Activated CD4-positive, alpha-beta T cell treated with anti-CD3 and anti-CD28 coated beads for 36 hours (primary cell): ENCODE measurements around the gene MKLN1. TPM values are rescaled to one million over a fixed set of nuclear protein-coding genes. Genes with fewer than 3 reads are reported as not detected.
A peak's percentile ranks its signal among the peaks of the same experiment; 100 is the strongest.

ENCODE experiments used
- ATAC-seq: fragments of 200-7000 bp; cut with Tn5 transposase; one replicate; pipeline ENCODE4 v1.10.0; 2021; ENCODE audit warnings: mild to moderate bottlenecking, moderate library complexity
- CTCF ChIA-PET: fragments of 350-600 bp; sonication (Branson Sonifier 250); formaldehyde crosslinking; loops from one replicate; lab custom pipeline; 2021; ENCODE audit warnings: antibody characterized with exemption; lab: Charles Lee
- POLR2A ChIA-PET: fragments of 350-600 bp; sonication (Branson Sonifier 250); formaldehyde crosslinking; loops from one replicate; lab custom pipeline; 2021; ENCODE audit warnings: antibody characterized with exemption, inconsistent platforms; lab: Charles Lee
- DNase-seq: peaks from one replicate; pipeline ENCODE4 v3.0.0-alpha.2; 2020
- H3K27ac Mint-ChIP-seq: one replicate; pipeline ENCODE4 v1.8.0; 2021; ENCODE audit warnings: mixed read lengths
- H3K27me3 Mint-ChIP-seq: one replicate; pipeline ENCODE4 v1.8.0; 2021; ENCODE audit warnings: mixed read lengths
- H3K36me3 Mint-ChIP-seq: one replicate; pipeline ENCODE4 v1.8.0; 2021; ENCODE audit warnings: low read depth, mixed read lengths
- H3K4me1 Mint-ChIP-seq: one replicate; pipeline ENCODE4 v1.8.0; 2021; ENCODE audit warnings: mixed read lengths
- H3K4me3 Mint-ChIP-seq: one replicate; pipeline ENCODE4 v1.8.0; 2021; ENCODE audit warnings: mild to moderate bottlenecking, moderate library complexity, mixed read lengths
- H3K9me3 Mint-ChIP-seq: one replicate; pipeline ENCODE4 v1.8.0; 2021; ENCODE audit warnings: low read depth, mixed read lengths
- intact Hi-C, 2 experiments: fragments of 100-400 bp; cut with DNase I in 1 of 2; cut with micrococcal nuclease in 1 of 2; formaldehyde crosslinking; loops; one replicate each; pipeline versions ENCODE4 v1.14.2 to v1.15.1; 2022 to 2024; cut with DNase I, micrococcal nuclease
- total RNA-seq, 2 experiments: library from RNA; stranded (reverse); gene quantifications; one replicate each; pipeline ENCODE4 v1.2.3, GENCODE V29; 2021

MKLN1 gene
- total RNA-seq, 2 experiments from 2014 or later: 40.1 to 42.9 TPM

DNA sequence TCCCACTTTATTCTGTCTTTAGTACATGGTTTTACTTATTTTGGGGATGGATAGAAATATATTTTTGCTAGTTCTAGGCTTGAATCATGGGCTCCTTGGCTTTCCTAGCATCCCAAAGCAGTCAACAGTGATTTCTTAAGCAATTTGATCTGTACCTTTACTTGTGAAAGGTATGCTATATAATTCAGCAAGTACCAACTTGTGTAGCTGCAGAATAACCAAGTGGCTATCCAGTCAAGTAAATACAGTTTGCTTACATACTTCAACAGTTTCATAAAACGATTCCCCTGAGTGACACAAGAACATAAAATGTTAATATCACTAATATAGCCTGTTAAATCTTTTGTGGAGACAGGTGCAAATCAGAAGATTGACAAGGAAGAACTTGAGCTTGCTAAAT, 161.5 kb downstream of the MKLN1 start:
- H3K9me3 Mint-ChIP-seq: no peaks in the 10 kb centered on the region
- no peak overlapping the region for H3K4me3 Mint-ChIP-seq
- ATAC-seq: no peak
- no peak for DNase-seq
- ChIA-PET CTCF (interaction anchor here (0.7 to 1.0 kb wide), 2 partner anchors 44 to 253 kb away, joined by 3 read pairs; no protein-coding TSS in a partner anchor), POLR2A (no interaction called here)
- intact Hi-C loops: no loop called here
- no peaks in the 10 kb centered on the region for H3K4me1 Mint-ChIP-seq
- no peaks in the 10 kb centered on the region for H3K27me3 Mint-ChIP-seq
- H3K27ac Mint-ChIP-seq: no peak overlapping the region
- no peaks in the 10 kb centered on the region for H3K36me3 Mint-ChIP-seq

DNA sequence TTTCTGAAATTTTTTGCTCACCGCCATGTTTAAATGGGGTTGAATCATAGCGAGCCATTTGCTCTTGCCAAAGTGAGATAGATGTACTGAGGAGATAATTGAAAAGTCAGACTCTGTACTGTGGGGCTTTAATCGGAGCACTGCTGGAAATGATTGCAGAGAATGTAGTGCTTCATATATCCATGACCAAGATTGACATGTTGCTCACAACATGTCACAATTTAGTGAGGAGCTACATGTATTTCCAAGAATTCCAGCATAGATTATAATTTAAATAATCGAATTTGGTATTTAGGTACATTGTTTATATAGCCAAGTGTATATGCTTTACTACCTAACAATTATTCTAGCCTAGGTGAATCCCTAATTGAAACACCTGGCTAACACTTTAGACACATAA, 162.2 kb downstream of the MKLN1 start:
- Mint-ChIP-seq H3K27ac (no peak overlapping the region), H3K4me3 (no peak overlapping the region), H3K9me3 (no peaks in the 10 kb centered on the region), H3K36me3 (no peaks in the 10 kb centered on the region), H3K27me3 (no peaks in the 10 kb centered on the region), H3K4me1 (no peaks in the 10 kb centered on the region)
- no peak for ATAC-seq
- intact Hi-C loops: no loop called here
- CTCF ChIA-PET: interaction anchor here (0.8 to 1.0 kb wide), 2 partner anchors 11 to 45 kb away, joined by 3 read pairs; no protein-coding TSS in a partner anchor
- POLR2A ChIA-PET: no interaction called here
- no peak for DNase-seq

DNA sequence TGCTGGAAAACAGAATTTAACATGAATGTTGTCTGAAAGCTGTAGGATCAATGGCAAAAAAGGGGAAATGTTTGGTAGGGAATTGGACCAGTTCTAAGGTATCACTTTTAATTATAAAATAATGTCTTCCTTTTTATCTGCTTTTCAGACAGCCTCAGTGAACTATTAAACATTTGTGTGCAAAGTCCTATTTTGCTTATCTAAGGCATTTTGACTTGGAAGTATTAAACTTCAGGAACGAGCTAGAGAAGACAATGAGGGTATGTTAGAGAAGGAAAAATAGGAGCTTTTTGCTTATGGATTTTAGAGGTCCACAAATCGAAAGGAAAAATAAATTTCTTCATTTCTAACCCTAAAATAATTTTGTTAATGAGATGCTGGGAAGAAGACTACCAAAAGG, 165.4 kb downstream of the MKLN1 start:
- ChIA-PET POLR2A (interaction anchor here (0.6 kb wide), 1 partner anchor 750 kb away, joined by 3 read pairs; no protein-coding TSS in a partner anchor), CTCF (interaction anchor here (0.5 to 2.2 kb wide), 9 partner anchors 8 to 54 kb away, joined by 4 to 14 read pairs (median 4); no protein-coding TSS in a partner anchor)
- DNase-seq (no peak), ATAC-seq (no peak)
- no peaks in the 10 kb centered on the region for H3K27me3 Mint-ChIP-seq
- H3K4me3 Mint-ChIP-seq: no peak overlapping the region
- H3K9me3 Mint-ChIP-seq: no peaks in the 10 kb centered on the region
- no peak overlapping the region for H3K27ac Mint-ChIP-seq
- no peaks in the 10 kb centered on the region for H3K4me1 Mint-ChIP-seq
- intact Hi-C loops: no loop called here
- H3K36me3 Mint-ChIP-seq: peaks cover 11% of the 10 kb centered on the region

DNA sequence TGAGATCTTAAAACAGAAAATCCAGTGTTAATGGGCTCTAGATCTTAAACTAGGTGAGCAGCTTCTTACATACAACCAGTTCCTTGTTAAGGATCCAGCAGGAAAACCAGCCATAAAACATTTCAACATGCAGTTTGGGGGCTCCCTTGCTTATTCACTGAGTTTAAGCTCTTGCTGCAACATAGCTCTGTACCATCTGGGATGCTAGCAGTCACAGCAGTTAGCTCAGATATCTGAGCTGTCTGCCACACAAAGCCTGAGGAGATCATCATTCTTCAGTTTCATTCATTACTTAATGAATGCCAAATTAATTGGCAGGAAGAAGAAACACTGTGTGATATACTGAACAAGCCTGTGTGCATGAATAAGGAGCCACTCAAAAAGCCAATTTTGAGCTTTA, 165.9 kb downstream of the MKLN1 start:
- POLR2A ChIA-PET: interaction anchor here (0.6 kb wide), 1 partner anchor 751 kb away, joined by 3 read pairs; no protein-coding TSS in a partner anchor
- Mint-ChIP-seq H3K4me1 (no peaks in the 10 kb centered on the region), H3K36me3 (peaks cover 11% of the 10 kb centered on the region), H3K27ac (no peak overlapping the region), H3K4me3 (no peak overlapping the region), H3K9me3 (no peaks in the 10 kb centered on the region), H3K27me3 (no peaks in the 10 kb centered on the region)
- ATAC-seq: no peak
- intact Hi-C loops: no loop called here
- no peak for DNase-seq
- CTCF ChIA-PET: interaction anchor here (0.5 to 2.2 kb wide), 9 partner anchors 10 to 53 kb away, joined by 4 to 14 read pairs (median 5); no protein-coding TSS in a partner anchor

DNA sequence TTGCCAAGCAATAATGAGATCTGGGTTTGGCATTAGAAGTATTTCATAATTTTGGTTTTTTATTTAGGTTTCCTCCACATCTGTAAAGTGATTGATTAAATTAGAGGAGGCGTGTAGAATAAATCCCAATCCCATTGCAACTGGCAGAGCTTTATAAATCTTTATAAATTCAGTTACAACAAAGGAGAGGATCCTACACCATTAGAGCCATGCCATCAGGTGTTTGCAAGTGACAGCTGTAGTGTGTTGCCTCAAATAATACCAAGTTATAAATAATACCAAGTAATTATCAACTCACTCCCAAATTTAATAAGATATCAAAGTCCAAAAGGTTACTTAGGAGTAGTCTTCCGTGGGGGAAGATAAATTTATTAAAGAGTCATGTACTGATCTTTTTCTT, 166.5 kb downstream of the MKLN1 start:
- Mint-ChIP-seq H3K4me1 (no peaks in the 10 kb centered on the region), H3K27ac (no peak overlapping the region)
- CTCF ChIA-PET: interaction anchor here (1.0 to 2.2 kb wide), 6 partner anchors 13 to 53 kb away, joined by 4 to 14 read pairs (median 6); no protein-coding TSS in a partner anchor

DNA sequence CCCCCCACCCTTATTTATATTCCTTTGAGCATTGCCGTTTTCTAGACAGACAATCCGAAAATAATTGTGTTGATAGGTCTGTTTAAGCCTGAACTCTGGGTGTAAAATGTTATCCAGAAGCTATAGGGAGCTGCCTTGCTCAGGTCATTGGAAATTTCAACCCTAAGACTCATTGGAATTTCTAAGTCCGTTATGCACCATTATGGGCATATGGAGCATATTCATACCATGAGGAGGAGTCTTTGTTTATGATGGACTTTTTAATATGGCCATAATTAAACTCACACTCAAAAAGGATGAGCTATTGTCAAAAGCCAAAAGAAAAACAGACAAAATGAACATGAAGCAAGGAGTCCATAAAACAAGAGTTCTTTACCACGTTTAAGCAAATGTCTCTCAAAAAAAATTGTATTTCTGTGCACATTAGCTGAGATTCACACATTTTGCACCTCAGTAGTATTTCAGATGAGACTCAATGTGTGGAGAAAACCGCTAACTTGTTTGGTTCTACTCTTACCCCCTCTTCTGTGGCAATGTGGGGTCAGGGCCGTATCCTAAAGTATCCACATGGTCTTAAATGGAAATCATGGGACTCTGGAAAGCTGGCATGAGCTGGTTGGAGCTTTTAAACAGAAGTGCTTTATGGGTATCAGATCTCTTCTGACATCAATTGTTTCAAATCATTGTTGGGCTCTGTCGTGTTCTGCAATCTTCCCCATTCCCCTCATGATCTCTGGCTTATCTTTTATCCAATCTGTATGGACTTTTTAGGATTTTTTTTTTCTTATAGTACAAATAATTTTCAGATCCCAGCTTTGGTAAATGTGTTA, 168.2 kb downstream of the MKLN1 start:
- peaks cover 11% of the 10 kb centered on the region for H3K36me3 Mint-ChIP-seq
- no peak overlapping the region for H3K4me3 Mint-ChIP-seq
- CTCF ChIA-PET: interaction anchor here (0.9 to 1.7 kb wide), 3 partner anchors 17 to 345 kb away, joined by 4 to 5 read pairs (median 4); no protein-coding TSS in a partner anchor
- H3K27ac Mint-ChIP-seq: no peak overlapping the region
- POLR2A ChIA-PET: no interaction called here
- ATAC-seq (no peak), DNase-seq (no peak)
- no peaks in the 10 kb centered on the region for H3K27me3 Mint-ChIP-seq
- intact Hi-C loops: no loop called here
- peaks cover 11% of the 10 kb centered on the region for H3K4me1 Mint-ChIP-seq
- no peaks in the 10 kb centered on the region for H3K9me3 Mint-ChIP-seq

More for the DNA sequence above, 166.5 kb downstream of the MKLN1 start:
- POLR2A ChIA-PET: no interaction called here
- H3K9me3 Mint-ChIP-seq: no peaks in the 10 kb centered on the region
- intact Hi-C loops: no loop called here
- H3K27me3 Mint-ChIP-seq: no peaks in the 10 kb centered on the region
- H3K36me3 Mint-ChIP-seq: peaks cover 11% of the 10 kb centered on the region
- no peak overlapping the region for H3K4me3 Mint-ChIP-seq
- ATAC-seq (no peak), DNase-seq (no peak)

DNA sequence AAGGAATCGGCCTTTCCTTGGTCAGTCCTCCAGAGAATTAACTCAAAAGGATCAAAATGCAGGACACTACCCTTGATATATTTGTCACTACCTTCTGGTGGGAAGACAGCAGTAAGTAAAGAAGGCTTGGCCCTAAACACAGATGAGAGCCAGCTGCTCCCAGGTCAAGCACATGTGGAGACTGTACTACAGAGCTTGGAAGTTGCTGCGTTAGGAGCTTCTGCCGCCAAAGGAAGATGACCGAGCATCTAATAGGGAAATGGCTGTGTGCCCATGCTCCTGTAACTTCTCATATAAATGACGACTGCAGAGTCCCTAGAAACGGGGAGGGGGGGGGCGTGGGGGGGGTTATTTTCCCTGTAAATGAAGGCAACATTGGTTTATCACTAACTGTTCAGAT, 169.8 kb downstream of the MKLN1 start:
- ATAC-seq (no peak), DNase-seq (no peak)
- Mint-ChIP-seq H3K27ac (no peak overlapping the region), H3K4me3 (no peak overlapping the region), H3K9me3 (no peaks in the 10 kb centered on the region), H3K27me3 (no peaks in the 10 kb centered on the region), H3K36me3 (peaks cover 11% of the 10 kb centered on the region), H3K4me1 (peaks cover 27% of the 10 kb centered on the region)
- intact Hi-C loops: no loop called here
- ChIA-PET POLR2A (no interaction called here), CTCF (interaction anchor here (1.7 kb wide), 1 partner anchor 15 kb away, joined by 4 read pairs; no protein-coding TSS in a partner anchor)

DNA sequence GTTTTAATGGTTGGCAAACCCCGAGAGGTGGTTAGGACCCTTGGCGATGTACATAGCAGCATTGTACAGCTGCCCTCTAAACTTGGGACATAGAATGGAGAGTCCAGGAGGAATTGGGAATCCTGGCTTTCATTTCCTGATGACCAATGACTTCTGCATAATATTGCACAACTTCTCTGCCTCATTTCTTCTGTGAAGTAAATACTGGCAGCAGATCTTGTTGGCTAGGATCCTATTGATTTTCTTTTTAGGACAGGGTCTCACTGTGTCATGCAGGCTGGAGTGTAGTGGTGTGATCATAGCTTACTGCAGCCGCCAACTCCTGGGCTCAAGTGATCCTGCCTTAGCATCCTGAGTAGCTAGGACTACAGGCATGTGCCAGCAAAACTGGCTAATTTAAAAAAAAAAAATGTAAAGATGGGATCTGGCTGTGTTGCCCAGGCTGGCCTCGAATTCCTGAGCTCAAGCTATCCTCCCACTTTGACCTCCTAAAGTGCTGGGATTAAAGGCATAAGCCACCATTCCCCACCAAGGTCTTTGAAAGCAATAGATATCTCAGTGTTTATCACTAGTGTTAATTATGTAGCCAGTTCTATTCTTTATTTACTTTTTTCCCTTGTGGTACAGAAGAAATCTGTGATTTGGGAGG, 170.7 kb downstream of the MKLN1 start:
- H3K4me3 Mint-ChIP-seq: no peak overlapping the region
- ATAC-seq (no peak), DNase-seq (no peak)
- peaks cover 11% of the 10 kb centered on the region for H3K36me3 Mint-ChIP-seq
- no peaks in the 10 kb centered on the region for H3K9me3 Mint-ChIP-seq
- ChIA-PET POLR2A (no interaction called here), CTCF (interaction anchor here (0.9 to 1.3 kb wide), 2 partner anchors 14 to 429 kb away, joined by 3 to 4 read pairs; no protein-coding TSS in a partner anchor)
- intact Hi-C loops: no loop called here
- no peak overlapping the region for H3K27ac Mint-ChIP-seq
- H3K4me1 Mint-ChIP-seq: peaks cover 35% of the 10 kb centered on the region
- no peaks in the 10 kb centered on the region for H3K27me3 Mint-ChIP-seq

DNA sequence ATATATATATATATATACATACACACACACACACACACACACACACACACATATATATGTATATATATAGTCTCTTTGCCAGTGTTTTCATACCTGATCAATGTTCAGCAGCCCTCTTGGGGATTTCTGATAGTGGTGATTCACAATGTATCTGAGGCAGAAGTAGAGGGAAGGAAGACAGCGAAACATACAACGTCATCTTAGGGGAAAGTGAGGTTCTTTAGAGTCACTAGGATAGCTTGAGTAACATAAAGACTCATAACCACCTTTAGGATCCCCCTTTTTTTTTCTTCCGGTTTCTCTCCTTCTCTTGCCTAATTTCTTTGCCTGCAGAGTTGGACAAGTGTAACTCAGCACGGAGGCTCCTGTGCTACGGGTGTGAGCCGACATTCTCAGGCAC, 172.1 kb downstream of the MKLN1 start:
- Mint-ChIP-seq H3K9me3 (no peaks in the 10 kb centered on the region), H3K4me1 (peaks cover 37% of the 10 kb centered on the region), H3K27ac (no peak overlapping the region), H3K36me3 (peaks cover 11% of the 10 kb centered on the region), H3K27me3 (no peaks in the 10 kb centered on the region), H3K4me3 (no peak overlapping the region)
- ATAC-seq: peak; percentile 46
- POLR2A ChIA-PET: interaction anchor here (1.0 kb wide), 1 partner anchor 311 kb away, joined by 3 read pairs; no protein-coding TSS in a partner anchor
- CTCF ChIA-PET: interaction anchor here (1.4 to 2.1 kb wide), 3 partner anchors 10 to 33 kb away, joined by 3 to 22 read pairs (median 4); no protein-coding TSS in a partner anchor
- intact Hi-C loops: loop anchor here in 1 of 2 experiments (10.0 kb wide), 1 partner anchor 665 kb away; no protein-coding TSS in a partner anchor
- DNase-seq: no peak

DNA sequence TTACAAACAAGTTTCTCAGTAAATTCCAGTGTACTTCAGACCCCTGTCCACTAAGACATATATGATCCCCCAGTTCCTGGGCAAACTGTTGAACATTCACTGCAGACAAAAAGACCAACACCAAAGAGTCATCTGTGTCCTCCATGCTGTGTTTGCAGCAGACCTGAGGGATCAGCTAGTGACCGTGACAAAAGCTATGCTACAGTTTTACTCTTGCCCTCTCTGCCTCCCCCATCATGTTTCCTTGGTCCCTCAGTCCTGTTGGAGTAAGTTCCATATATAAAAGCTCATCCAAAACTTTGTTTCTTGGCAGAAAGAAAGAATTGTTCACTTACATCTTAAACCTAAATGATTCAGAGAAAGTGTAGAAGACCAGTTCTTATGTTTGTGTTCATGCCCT, 172.7 kb downstream of the MKLN1 start:
- POLR2A ChIA-PET: interaction anchor here (1.0 kb wide), 1 partner anchor 311 kb away, joined by 3 read pairs; no protein-coding TSS in a partner anchor
- DNase-seq (no peak), ATAC-seq (no peak)
- intact Hi-C loops: loop anchor here in 1 of 2 experiments (10.0 kb wide), 1 partner anchor 666 kb away; no protein-coding TSS in a partner anchor
- Mint-ChIP-seq H3K4me1 (peaks cover 41% of the 10 kb centered on the region), H3K36me3 (peaks cover 11% of the 10 kb centered on the region), H3K9me3 (no peaks in the 10 kb centered on the region), H3K4me3 (no peak overlapping the region), H3K27me3 (no peaks in the 10 kb centered on the region), H3K27ac (no peak overlapping the region)
- CTCF ChIA-PET: interaction anchor here (1.3 to 2.1 kb wide), 6 partner anchors 8 to 34 kb away, joined by 3 to 22 read pairs (median 4); no protein-coding TSS in a partner anchor

DNA sequence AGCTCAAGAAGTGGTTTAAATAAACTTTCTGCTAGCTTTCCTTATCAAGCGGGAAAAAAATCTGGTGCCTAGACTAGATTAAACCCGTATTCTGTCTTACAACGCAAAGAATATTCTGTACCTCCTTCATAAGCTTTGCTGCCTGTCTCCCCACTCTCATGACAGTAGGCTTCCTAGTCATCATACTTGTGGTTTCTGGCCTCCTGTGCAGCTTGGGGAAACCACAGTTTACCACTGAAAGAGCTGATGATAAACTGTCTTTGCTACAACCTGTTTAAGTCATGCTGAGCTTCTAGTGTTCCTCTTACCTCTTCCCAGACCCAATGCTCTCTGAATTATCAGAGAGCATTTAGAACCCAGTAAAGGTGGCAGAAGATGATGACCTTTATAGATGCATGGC, 173.7 kb downstream of the MKLN1 start:
- no peaks in the 10 kb centered on the region for H3K27me3 Mint-ChIP-seq
- intact Hi-C loops: loop anchor here in 1 of 2 experiments (10.0 kb wide), 1 partner anchor 667 kb away; no protein-coding TSS in a partner anchor
- peaks cover 11% of the 10 kb centered on the region for H3K36me3 Mint-ChIP-seq
- DNase-seq: peak; percentile 74
- peaks cover 41% of the 10 kb centered on the region for H3K4me1 Mint-ChIP-seq
- ChIA-PET POLR2A (interaction anchor here (0.7 kb wide), 1 partner anchor 21 kb away, joined by 3 read pairs; no protein-coding TSS in a partner anchor), CTCF (interaction anchor here (0.6 to 2.1 kb wide), 10 partner anchors 9 to 430 kb away, joined by 3 to 22 read pairs (median 4); no protein-coding TSS in a partner anchor)
- no peak overlapping the region for H3K27ac Mint-ChIP-seq
- H3K4me3 Mint-ChIP-seq: no peak overlapping the region
- no peaks in the 10 kb centered on the region for H3K9me3 Mint-ChIP-seq
- peak; percentile 93 for ATAC-seq
